H1 (cell line): ENCODE results near the gene NDUFB10. TPM values are rescaled to one million over a fixed set of nuclear protein-coding genes. Genes with fewer than 3 reads are reported as not detected.

Source experiments
- CTCF ChIA-PET: fragments of 300-600 bp; sonication (Branson Sonifier 250); formaldehyde crosslinking; loops from one replicate; lab custom pipeline; 2021; ENCODE audit not compliant: partially characterized antibody; lab: Charles Lee
- POLR2A ChIA-PET: fragments of 300-600 bp; sonication (Branson Sonifier 250); formaldehyde crosslinking; loops from one replicate; lab custom pipeline; 2021; ENCODE audit warnings: inconsistent platforms; ENCODE audit not compliant: partially characterized antibody; lab: Charles Lee
- DNase-seq, 2 experiments: peaks; one replicate each; pipeline versions ENCODE4 v3.0.0 to v3.0.0-alpha.2; 2010 to 2022; ENCODE audit warnings: low spot score in 2 of 2, low read depth in 1 of 2, mixed read lengths in 1 of 2
- FAIRE-seq: peaks from 2 replicates; lab custom pipeline; 2011; peaks lifted over from hg19 to GRCh38; lab: Jason Lieb, UNC
- H2AFZ ChIP-seq: 2 replicates; pipeline ENCODE4 v1.8.1; 2012; ENCODE audit warnings: low read length, inconsistent platforms
- H2AK5ac ChIP-seq: 2 replicates; pipeline ENCODE4 v1.6.1; 2013; ENCODE audit warnings: low read depth, low read length
- H2BK120ac ChIP-seq: replicated peaks from 2 replicates; pipeline ENCODE3; 2013; ENCODE audit warnings: low read depth, low read length, inconsistent platforms
- H2BK12ac ChIP-seq: 2 replicates; pipeline ENCODE4 v1.6.1; 2013; ENCODE audit warnings: low read depth, low read length
- H2BK15ac ChIP-seq: 2 replicates; pipeline ENCODE4 v1.6.1; 2013; ENCODE audit warnings: low read length
- H2BK20ac ChIP-seq: 2 replicates; pipeline ENCODE4 v1.6.1; 2013; ENCODE audit warnings: low read length
- H2BK5ac ChIP-seq: 2 replicates; pipeline ENCODE4 v1.6.1; 2013; ENCODE audit warnings: low read depth, low read length
- H3K14ac ChIP-seq: 2 replicates; pipeline ENCODE4 v1.6.1; 2013; ENCODE audit warnings: inconsistent platforms; ENCODE audit not compliant: insufficient read length
- H3K18ac ChIP-seq: 2 replicates; pipeline ENCODE4 v1.6.1; 2013; ENCODE audit warnings: low read length; ENCODE audit errors: extremely low read depth
- H3K23ac ChIP-seq: 2 replicates; pipeline ENCODE4 v1.6.1; 2013; ENCODE audit warnings: inconsistent platforms; ENCODE audit not compliant: insufficient read length
- H3K23me2 ChIP-seq: 2 replicates; pipeline ENCODE4 v1.6.1; 2013; ENCODE audit warnings: low read depth, low read length
- H3K27ac ChIP-seq: 2 replicates; pipeline ENCODE4 v1.6.1; 2011; ENCODE audit warnings: low read depth, low read length, inconsistent platforms
- H3K27me3 ChIP-seq, 4 experiments: replicated peaks in 1 of 4; 1 replicate in 1 of 4; 2 replicates in 3 of 4; pipeline versions ENCODE4 v1.6.1 to v1.8.1; 2011 to 2013; ENCODE audit warnings: low read length in 3 of 4, mild to moderate bottlenecking in 3 of 4, inconsistent platforms in 2 of 4, mixed read lengths in 2 of 4, moderate library complexity in 1 of 4; ENCODE audit not compliant: control insufficient read depth in 3 of 4, insufficient read depth in 3 of 4; ENCODE audit errors: extremely low read depth in 1 of 4
- H3K36me3 ChIP-seq, 4 experiments: 2 replicates each; pipeline versions ENCODE4 v1.6.1 to v1.8.1; 2011 to 2013; ENCODE audit warnings: mild to moderate bottlenecking in 4 of 4, low read length in 3 of 4, moderate library complexity in 2 of 4, control low read depth in 1 of 4, inconsistent platforms in 1 of 4; ENCODE audit not compliant: insufficient read depth in 4 of 4, control insufficient read depth in 2 of 4
- H3K4ac ChIP-seq: replicated peaks from 2 replicates; pipeline ENCODE3; 2013; ENCODE audit warnings: low read length, low read depth, mixed read lengths, inconsistent platforms; ENCODE audit not compliant: insufficient read length
- H3K4me1 ChIP-seq, 4 experiments: replicated peaks in 1 of 4; 1 replicate in 1 of 4; 2 replicates in 3 of 4; pipeline versions ENCODE4 v1.6.1 to v1.8.1; 2011 to 2013; ENCODE audit warnings: low read length in 3 of 4, inconsistent platforms in 2 of 4, mixed read lengths in 1 of 4; ENCODE audit not compliant: insufficient read depth in 4 of 4, control insufficient read depth in 3 of 4
- H3K4me2 ChIP-seq, 2 experiments: 2 replicates each; pipeline versions ENCODE4 v1.6.1 to v1.8.1; 2011 to 2013; ENCODE audit warnings: low read depth in 2 of 2, low read length in 2 of 2, control low read depth in 1 of 2, inconsistent platforms in 1 of 2, mild to moderate bottlenecking in 1 of 2; ENCODE audit not compliant: insufficient read depth in 1 of 2
- H3K4me3 ChIP-seq, 4 experiments: fragments of 200-600, 300-600 bp in 1 of 4; sonication (generic), shearing (Covaris generic), sonication (Bioruptor Twin) in 1 of 4; 2 replicates each; pipeline versions ENCODE4 v1.5.1 to v1.8.1; 2011 to 2016; ENCODE audit warnings: low read length in 4 of 4, low read depth in 3 of 4, control low read depth in 2 of 4, inconsistent platforms in 2 of 4, mild to moderate bottlenecking in 2 of 4, mixed read lengths in 1 of 4, moderate library complexity in 1 of 4; ENCODE audit not compliant: insufficient read depth in 2 of 4; ENCODE audit errors: extremely low read depth in 1 of 4
- H3K56ac ChIP-seq: replicated peaks from 2 replicates; pipeline ENCODE3; 2013; ENCODE audit warnings: low read depth, mild to moderate bottlenecking, mixed read lengths, low read length, inconsistent platforms; ENCODE audit not compliant: insufficient read length
- H3K79me1 ChIP-seq: 2 replicates; pipeline ENCODE4 v1.6.1; 2013; ENCODE audit warnings: low read depth, low read length, control low read depth
- H3K79me2 ChIP-seq, 2 experiments: 2 replicates each; pipeline versions ENCODE4 v1.6.1 to v1.8.1; 2012 to 2013; ENCODE audit warnings: low read length in 2 of 2, mild to moderate bottlenecking in 2 of 2, inconsistent platforms in 1 of 2; ENCODE audit not compliant: insufficient read depth in 2 of 2, control insufficient read depth in 1 of 2
- H3K9ac ChIP-seq, 4 experiments: replicated peaks in 1 of 4; 1 replicate in 1 of 4; 2 replicates in 3 of 4; pipeline versions ENCODE4 v1.6.1 to v1.8.1; 2011 to 2013; ENCODE audit warnings: low read depth in 3 of 4, low read length in 3 of 4, control low read depth in 2 of 4, mild to moderate bottlenecking in 2 of 4, moderate library complexity in 2 of 4, inconsistent platforms in 1 of 4; ENCODE audit errors: extremely low read depth in 1 of 4
- H3K9me3 ChIP-seq, 2 experiments: 2 replicates each; pipeline versions ENCODE4 v1.6.1 to v1.8.1; 2012 to 2013; ENCODE audit warnings: mild to moderate bottlenecking in 2 of 2, moderate library complexity in 2 of 2, control low read depth in 1 of 2, inconsistent platforms in 1 of 2, low read depth in 1 of 2, low read length in 1 of 2, mixed read lengths in 1 of 2; ENCODE audit not compliant: insufficient read depth in 2 of 2
- H4K20me1 ChIP-seq, 2 experiments: replicated peaks in 1 of 2; 2 replicates each; pipeline versions ENCODE3 to v1.8.1; 2011 to 2013; ENCODE audit warnings: inconsistent platforms in 2 of 2, low read length in 2 of 2, mild to moderate bottlenecking in 1 of 2; ENCODE audit not compliant: insufficient read depth in 2 of 2, control insufficient read depth in 1 of 2
- H4K5ac ChIP-seq: 2 replicates; pipeline ENCODE4 v1.6.1; 2013; ENCODE audit warnings: low read length, low read depth, mixed read lengths, inconsistent platforms; ENCODE audit not compliant: insufficient read length
- H4K8ac ChIP-seq: 2 replicates; pipeline ENCODE4 v1.8.0; 2013; ENCODE audit warnings: mild to moderate bottlenecking, moderate library complexity, low read length, inconsistent platforms; ENCODE audit not compliant: insufficient read depth; ENCODE audit errors: extremely low read depth
- H4K91ac ChIP-seq: replicated peaks from 2 replicates; pipeline ENCODE3; 2013; ENCODE audit warnings: low read length, mixed read lengths, inconsistent platforms; ENCODE audit not compliant: insufficient read length
- CHD1 ChIP-seq: IDR thresholded peaks from 2 replicates; pipeline ENCODE4 v1.6.1; 2012; ENCODE audit warnings: low read depth, low read length, improper control_type of control experiment
- CTBP2 ChIP-seq: IDR thresholded peaks from 2 replicates; pipeline ENCODE4 v1.7.0; 2011; ENCODE audit warnings: borderline replicate concordance, mild to moderate bottlenecking, moderate library complexity, mixed read lengths, low read length; ENCODE audit not compliant: insufficient read depth, insufficient read length
- SP1 ChIP-seq: IDR thresholded peaks from 2 replicates; pipeline ENCODE4 v1.6.1; 2011; ENCODE audit warnings: low read depth, low read length
- TCF12 ChIP-seq: IDR thresholded peaks from 2 replicates; pipeline ENCODE4 v1.6.1; 2011; ENCODE audit warnings: low read depth, mild to moderate bottlenecking, low read length
- WGBS, 2 experiments: shearing (Covaris generic) in 1 of 2; methylation state at CpG; one replicate each; pipeline versions ENCODE4 v1.1.6 to v1.1.7; 2013 to 2015; ENCODE audit warnings: low lambda C conversion rate in 2 of 2, mixed read lengths in 2 of 2, inconsistent platforms in 1 of 2, low coverage in 1 of 2, missing lambda C conversion rate in 1 of 2; ENCODE audit not compliant: insufficient replicate concordance in 2 of 2, insufficient coverage in 1 of 2, insufficient read length in 1 of 2; ENCODE audit errors: extremely low coverage in 1 of 2, missing lambda C conversion rate in 1 of 2; 5-methylcytosine and 5-hydroxymethylcytosine counted together
- polyA plus RNA-seq, 7 experiments: library from polyadenylated mRNA; depleted of rRNA in 3 of 7; stranded (reverse) in 5 of 7; unstranded in 2 of 7; fragments of >200 nt in 5 of 7; fragments of 200-250 nt in 2 of 7; gene quantifications; 1 replicate in 5 of 7; 2 replicates in 1 of 7; 4 replicates in 1 of 7; pipeline versions ENCODE4 v1.2.1 to v1.2.3, GENCODE V29; 2011 to 2013; ENCODE audit warnings: missing spikeins in 2 of 7, mixed read lengths in 2 of 7
- total RNA-seq: library from RNA; stranded (reverse); fragmentation: NEBNext Ultra II Directional; extraction: Animal tissue kit (Norgen Biotek cat#: 25700); gene quantifications from 2 replicates; pipeline ENCODE4 v1.2.1, GENCODE V29; 2021

NDUFB10 gene
- total and polyA plus RNA-seq, 2 of the 8 experiments (the other 6 are each of a cell fraction or from before 2014, with no cell fraction given), result 183 to 194 TPM

DNA sequence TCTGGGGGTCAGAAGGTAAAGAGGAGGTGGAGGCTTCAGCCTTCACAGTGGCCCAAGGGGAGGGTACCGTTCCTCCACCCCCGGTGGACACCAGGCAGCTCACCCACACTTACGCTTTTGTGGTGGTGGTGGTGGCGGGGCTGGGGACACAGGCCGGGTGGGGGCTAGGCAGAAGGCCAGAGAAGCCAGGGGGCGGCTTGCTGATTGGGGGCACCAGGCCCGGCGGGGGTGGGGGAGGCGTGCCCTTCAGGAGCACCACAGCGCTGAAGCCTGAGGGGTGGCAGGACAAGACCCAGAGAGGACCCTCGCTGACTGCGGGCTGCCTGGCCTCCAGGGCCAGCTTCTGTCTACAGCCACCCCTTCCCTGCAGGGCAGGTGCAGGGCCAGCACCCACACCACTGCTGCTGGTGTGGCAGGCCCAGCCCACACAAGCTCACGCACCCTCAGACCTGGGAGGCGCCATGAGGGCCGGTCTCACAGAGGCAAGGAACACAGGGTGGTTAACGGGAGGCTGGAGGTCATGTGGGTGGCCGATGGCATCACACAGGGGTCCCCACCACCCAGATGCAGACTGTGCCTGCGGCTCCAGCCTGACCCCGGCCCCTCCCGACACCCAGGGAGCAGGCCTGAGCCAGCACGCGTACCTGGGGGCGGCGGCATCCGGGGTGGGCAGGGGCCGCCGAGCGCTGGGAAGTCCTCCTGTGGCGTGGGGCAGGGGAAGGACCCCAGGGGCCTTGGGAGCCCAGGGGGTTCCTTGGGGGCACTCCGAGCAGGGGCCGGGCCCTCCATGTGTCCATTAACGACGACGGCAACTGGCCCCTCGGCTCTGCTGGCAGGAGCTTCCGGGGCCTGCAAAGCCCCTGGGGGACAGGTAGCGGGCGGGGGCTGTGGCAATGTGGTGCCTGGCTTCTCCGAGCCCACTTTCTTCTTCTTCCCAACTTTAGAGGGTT lies 39.8 kb downstream of the NDUFB10 start:
- no peak overlapping the region for H3K4me2 ChIP-seq
- H4K91ac ChIP-seq, result no peak overlapping the region
- no peaks in the 10 kb centered on the region for H3K9me3 ChIP-seq
- no peak overlapping the region for H3K9ac ChIP-seq
- H3K4me3 ChIP-seq, result no peak overlapping the region
- H3K36me3 ChIP-seq, result peaks cover 24 to 52% (median 42%) of the 10 kb centered on the region in 4 experiments
- no peak overlapping the region for H4K8ac ChIP-seq
- no peak overlapping the region for H2BK15ac ChIP-seq
- H2BK12ac ChIP-seq, result no peak overlapping the region
- peaks cover 12 to 32% of the 10 kb centered on the region in 2 experiments for H4K20me1 ChIP-seq
- CTCF ChIA-PET, result interaction anchor here (1.1 to 2.8 kb wide), 3 partner anchors 14 to 141 kb away, joined by 3 to 8 read pairs (median 6); no protein-coding TSS in a partner anchor
- WGBS, 2 experiments, result 94% methylated on average over 22 of the region's 39 CpGs; no CpG with 5 or more reads in 1 of the 2 experiments
- no peaks in the 10 kb centered on the region for H3K79me1 ChIP-seq
- no peak overlapping the region; the same call in 1 of the 2 replicates for H2BK5ac ChIP-seq
- TF ChIP-seq TCF12, result no peak
- no peak for TF ChIP-seq SP1
- TF ChIP-seq CHD1, result no peak
- no peak for TF ChIP-seq CTBP2
- TF ChIP-seq, all 59 proteins: peak for 0
- Histone ChIP-seq H3K23ac (no peak overlapping the region), H3K4ac (no peak overlapping the region), H2AK5ac (no peak overlapping the region), H3K79me2 (peaks cover 0 to 8% of the 10 kb centered on the region in 2 experiments; a peak in 1 of 4 replicates), H3K27me3 (no peaks in the 10 kb centered on the region), H3K4me1 (peaks cover 0 to 4% (median 1%) of the 10 kb centered on the region in 4 experiments; a peak in 5 of 7 replicates), H4K5ac (no peak overlapping the region), H2AFZ (no peak overlapping the region), H3K23me2 (no peaks in the 10 kb centered on the region), H3K14ac (no peak overlapping the region), H2BK120ac (no peak overlapping the region), H3K27ac (no peak overlapping the region), H2BK20ac (no peak overlapping the region), H3K18ac (no peak overlapping the region), H3K56ac (no peak overlapping the region)
- FAIRE-seq, result no peak
- POLR2A ChIA-PET, result interaction anchor here (2.1 to 28.2 kb wide), 4 partner anchors 20 to 156 kb away, joined by 5 to 736 read pairs (median 8); partner anchors contain the start of genes NDUFB10, RNF151, RPS2 and TBL3
- no peak for DNase-seq
